Stomach (tissue), 9 donors: ENCODE results near the gene PEX11B. TPM values are rescaled to one million over a fixed set of nuclear protein-coding genes. Genes with fewer than 3 reads are reported as not detected.

Experiments
- DNase-seq, 2 donors: peaks; one replicate each; pipeline versions ENCODE4 v3.0.0 to v3.0.0-alpha.2; 2013 to 2019
- H3K27ac ChIP-seq, 5 donors: fragments of 200-600 bp in 4 of 5; sonication (generic) in 4 of 5; one replicate each; pipeline ENCODE4 v1.5.1; 2013 to 2019; ENCODE audit warnings: mild to moderate bottlenecking in 1 of 5, moderate library complexity in 1 of 5
- H3K27me3 ChIP-seq, 3 donors: fragments of 200-600 bp; sonication (generic); one replicate each; pipeline ENCODE4 v1.5.1; 2017 to 2019; ENCODE audit warnings: mixed run types in 1 of 3
- H3K36me3 ChIP-seq, 4 donors: fragments of 200-600 bp; sonication (generic); 1 replicate in 3 of 4; 2 replicates in 1 of 4; pipeline ENCODE4 v1.5.1; 2016 to 2019
- H3K4me1 ChIP-seq, 4 donors: fragments of 200-600 bp; sonication (generic); one replicate each; pipeline ENCODE4 v1.5.1; 2016 to 2019
- H3K4me3 ChIP-seq, 4 donors: fragments of 200-600 bp; sonication (generic) in 3 of 4; one replicate each; pipeline ENCODE4 v1.5.1; 2016 to 2019; ENCODE audit warnings: mild to moderate bottlenecking in 1 of 4
- H3K9me3 ChIP-seq, 4 donors: fragments of 200-600 bp; sonication (generic); one replicate each; pipeline ENCODE4 v1.5.1; 2016 to 2019
- EP300 ChIP-seq: sonication (generic); formaldehyde crosslinking; IDR thresholded peaks from one replicate; pipeline ENCODE4 v1.6.1; 2017; ENCODE audit warnings: antibody characterized with exemption
- POLR2A ChIP-seq, 4 donors: fragments of 450-650 bp; IDR thresholded peaks; one replicate each; pipeline ENCODE4 v1.6.1; 2016; ENCODE audit warnings: antibody characterized with exemption in 4 of 4, control low read depth in 2 of 4, mild to moderate bottlenecking in 1 of 4, moderate library complexity in 1 of 4
- POLR2AphosphoS5 ChIP-seq, 3 donors: sonication (generic); formaldehyde crosslinking; IDR thresholded peaks; one replicate each; pipeline ENCODE4 v1.6.1; 2016; ENCODE audit warnings: antibody characterized with exemption in 3 of 3
- WGBS, 5 donors: extraction: QIAGEN DNeasy Blood & Tissue Kit in 3 of 5; methylation state at CpG; one replicate each; pipeline versions ENCODE4 v1.1.5 to v1.1.7; 2013 to 2018; 5-methylcytosine and 5-hydroxymethylcytosine counted together
- intact Hi-C: fragments of 100-400 bp; cut with DNase I; formaldehyde crosslinking; loops from one replicate; pipeline ENCODE4 v1.15.1; 2023; ENCODE audit warnings: low total_unique reads
- polyA plus RNA-seq, 3 donors: library from polyadenylated mRNA; stranded (reverse); fragments of 200-250 nt; gene quantifications; one replicate each; pipeline ENCODE4 v1.2.3, GENCODE V29; 2013
- total RNA-seq, 5 donors: library from RNA; depleted of rRNA; stranded (reverse); fragments of >200 nt; gene quantifications; one replicate each; pipeline versions ENCODE4 v1.1.0 to v1.2.3, GENCODE V29; 2014 to 2016
- TF ChIP-seq, protein P1 (sequence below), 7 experiments: fragments of 450-650 bp in 4 of 7; fragments of 200-600 bp in 3 of 7; sonication (generic) in 3 of 7; IDR thresholded peaks; one replicate each; pipeline ENCODE4 v1.5.1; 2016 to 2019; ENCODE audit warnings: antibody characterized with exemption in 7 of 7, control low read depth in 2 of 7, mild to moderate bottlenecking in 1 of 7
- donor health status: healthy with polysubstance abuse.
- donor health status: Bipolar disorder and iron deficiency.
- donor health status: healthy.

PEX11B gene
- total and polyA plus RNA-seq, 8 donors = 15.6 to 46.6 (median 31.8) TPM

DNA sequence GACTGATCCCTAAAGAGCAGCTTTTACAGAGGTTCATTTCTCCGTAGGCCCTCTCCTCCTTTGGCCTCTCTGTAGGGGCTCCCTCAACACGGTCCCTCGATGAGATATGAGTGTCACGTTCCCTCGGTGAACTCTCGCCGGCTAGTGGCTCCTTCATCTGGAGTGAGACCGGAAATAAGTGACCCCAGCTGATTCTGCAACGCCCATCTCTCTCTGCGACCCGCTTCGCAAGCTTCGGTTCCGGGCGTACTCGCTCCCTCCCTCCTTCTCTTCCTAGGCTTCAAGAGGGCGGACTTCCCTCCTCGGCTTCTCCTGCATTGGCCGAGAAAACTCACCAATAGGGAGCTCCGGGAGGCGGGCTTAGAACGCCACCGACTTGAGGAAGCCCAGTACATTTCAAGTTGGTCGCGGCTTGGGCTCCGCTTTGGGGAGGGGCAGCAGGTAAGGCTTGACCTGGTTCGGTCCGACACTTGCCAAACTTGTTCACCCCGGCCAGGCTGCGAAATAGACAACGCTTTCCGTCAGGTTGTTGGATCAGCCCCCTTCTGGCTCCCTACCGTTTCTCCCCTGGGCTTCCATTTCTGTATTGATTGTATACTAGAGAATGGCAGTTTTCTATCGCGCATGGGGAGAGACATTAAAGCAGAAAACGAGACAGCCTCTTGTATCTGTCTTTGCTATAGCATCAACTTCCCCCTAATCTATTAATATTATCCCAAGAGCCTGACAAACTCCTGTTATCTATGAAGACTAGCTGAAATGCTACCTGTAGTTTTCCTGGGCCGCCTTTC is 46.0 kb upstream of the PEX11B start, which contains the start of the genes ANKRD34A and POLR3GL:
ANKRD34A (minus strand) TSS at position 248 of the 791 bp plus-strand sequence. CDS start 2,816 bp downstream, outside the sequence.
POLR3GL (plus strand) TSS at position 363 of the 791 bp plus-strand sequence. CDS start 10,176 bp downstream, outside the sequence.
- peaks cover 0 to 5% (median 0%) of the 10 kb centered on the region in 4 donors for H3K9me3 ChIP-seq
- peak within 1 kb of the TSS; percentile 83 to 99 (median 91) for H3K27ac ChIP-seq
- H3K4me3 ChIP-seq = peak within 1 kb of the TSS; percentile 52 to 67 (median 60)
- TF ChIP-seq EP300 (no peak), POLR2AphosphoS5 (IDR thresholded peaks at IDR 0.05) (peak; percentile 92 to 95 (median 93)), POLR2A (IDR thresholded peaks at IDR 0.05) (peak in 2 of 4 donors; percentile 37 to 76)
- TF ChIP-seq, protein P1, sequence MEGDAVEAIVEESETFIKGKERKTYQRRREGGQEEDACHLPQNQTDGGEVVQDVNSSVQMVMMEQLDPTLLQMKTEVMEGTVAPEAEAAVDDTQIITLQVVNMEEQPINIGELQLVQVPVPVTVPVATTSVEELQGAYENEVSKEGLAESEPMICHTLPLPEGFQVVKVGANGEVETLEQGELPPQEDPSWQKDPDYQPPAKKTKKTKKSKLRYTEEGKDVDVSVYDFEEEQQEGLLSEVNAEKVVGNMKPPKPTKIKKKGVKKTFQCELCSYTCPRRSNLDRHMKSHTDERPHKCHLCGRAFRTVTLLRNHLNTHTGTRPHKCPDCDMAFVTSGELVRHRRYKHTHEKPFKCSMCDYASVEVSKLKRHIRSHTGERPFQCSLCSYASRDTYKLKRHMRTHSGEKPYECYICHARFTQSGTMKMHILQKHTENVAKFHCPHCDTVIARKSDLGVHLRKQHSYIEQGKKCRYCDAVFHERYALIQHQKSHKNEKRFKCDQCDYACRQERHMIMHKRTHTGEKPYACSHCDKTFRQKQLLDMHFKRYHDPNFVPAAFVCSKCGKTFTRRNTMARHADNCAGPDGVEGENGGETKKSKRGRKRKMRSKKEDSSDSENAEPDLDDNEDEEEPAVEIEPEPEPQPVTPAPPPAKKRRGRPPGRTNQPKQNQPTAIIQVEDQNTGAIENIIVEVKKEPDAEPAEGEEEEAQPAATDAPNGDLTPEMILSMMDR (IDR thresholded peaks at IDR 0.05) = peak in 1 of 7 experiments; percentile 6
- intact Hi-C loops = loop anchor here (5.0 kb wide), 1 partner anchor 42 kb away; no protein-coding TSS in a partner anchor
- H3K36me3 ChIP-seq = peaks cover 0 to 6% (median 3%) of the 10 kb centered on the region in 4 donors
- 0 to 1% (median 0%) methylated on average over 27 to 37 of the region's 37 CpGs for WGBS, 5 donors
- peaks cover 14 to 60% (median 52%) of the 10 kb centered on the region in 4 donors for H3K4me1 ChIP-seq
- H3K27me3 ChIP-seq = peaks cover 0 to 14% (median 8%) of the 10 kb centered on the region in 3 donors
- peak; percentile 97 to 98 for DNase-seq

GRCh38 chr1:145963265-145964019 is 44.9 kb upstream of the PEX11B start:
- Histone ChIP-seq H3K4me3 (peak overlapping the region; percentile 52 to 67 (median 60)), H3K27ac (peak overlapping the region; percentile 83 to 99 (median 91)), H3K9me3 (peaks cover 0 to 5% (median 0%) of the 10 kb centered on the region in 4 donors), H3K4me1 (peaks cover 19 to 69% (median 58%) of the 10 kb centered on the region in 4 donors), H3K27me3 (peaks cover 0 to 14% (median 8%) of the 10 kb centered on the region in 3 donors), H3K36me3 (peaks cover 0 to 6% (median 3%) of the 10 kb centered on the region in 4 donors)
- DNase-seq = peak in 1 of 2 donors; percentile 23
- no peak for TF ChIP-seq EP300
- no peak for TF ChIP-seq POLR2A (IDR thresholded peaks at IDR 0.05)
- TF ChIP-seq, protein P1 (IDR thresholded peaks at IDR 0.05) = no peak
- no peak for TF ChIP-seq POLR2AphosphoS5 (IDR thresholded peaks at IDR 0.05)
- intact Hi-C loops = no loop called here
- WGBS, 5 donors = 30 to 48% (median 43%) methylated on average over 5 of the region's 5 CpGs

- peak overlapping the region; percentile 52 to 65 (median 59) for H3K4me3 ChIP-seq
- WGBS, 5 donors = 3 to 8% (median 5%) methylated on average over 21 to 29 of the region's 36 CpGs
- intact Hi-C loops = no loop called here
- peak overlapping the region; percentile 3 to 99 (median 91) for H3K27ac ChIP-seq
- H3K36me3 ChIP-seq = peaks cover 0 to 4% (median 2%) of the 10 kb centered on the region in 4 donors
- TF ChIP-seq, protein P1 (IDR thresholded peaks at IDR 0.05) = no peak
- TF ChIP-seq POLR2AphosphoS5 (IDR thresholded peaks at IDR 0.05) = no peak
- no peak for TF ChIP-seq EP300
- TF ChIP-seq POLR2A (IDR thresholded peaks at IDR 0.05) = no peak
- DNase-seq = peak in 1 of 2 donors; percentile 68
- peaks cover 0 to 3% (median 0%) of the 10 kb centered on the region in 4 donors for H3K9me3 ChIP-seq
- peaks cover 0 to 14% (median 8%) of the 10 kb centered on the region in 3 donors for H3K27me3 ChIP-seq
- H3K4me1 ChIP-seq = peaks cover 23 to 74% (median 63%) of the 10 kb centered on the region in 4 donors
Observed at GRCh38 chr1:145962157-145963102, 43.9 kb upstream of the PEX11B start.
